IMR-90 (cell line): ENCODE results near the gene ZNF296. TPM values are rescaled to one million over a fixed set of nuclear protein-coding genes. Genes with fewer than 3 reads are reported as not detected.
A peak's percentile ranks its signal among the peaks of the same experiment; 100 is the strongest.

ENCODE experiments used
- ATAC-seq: fragments of 200-7000 bp; cut with Tn5 transposase; 2 replicates; pipeline ENCODE4 v1.9.1; 2020; ENCODE audit warnings: low read depth, mild to moderate bottlenecking, moderate library complexity
- BruUV-seq: library from RNA; stranded (reverse); fragments of 400-500 nt; replicated peaks from 2 replicates; lab custom pipeline; 2021; lab: Mats Ljungman, UMichigan
- CTCF ChIA-PET: fragments of 300-600 bp; formaldehyde crosslinking; extraction: SDS; loops from one replicate; lab custom pipeline; 2021; ENCODE audit warnings: antibody characterized with exemption; lab: Yijun Ruan, JAX
- POLR2A ChIA-PET: fragments of 300-600 bp; sonication (Branson Sonifier 250); formaldehyde crosslinking; loops from one replicate; lab custom pipeline; 2022; ENCODE audit warnings: antibody characterized with exemption; ENCODE audit not compliant: unreplicated experiment; lab: Charles Lee
- DNase-seq: peaks from one replicate; pipeline ENCODE4 v3.0.0; 2013
- H2AFZ ChIP-seq: replicated peaks from 2 replicates; pipeline ENCODE3; 2013; ENCODE audit warnings: low read length, mild to moderate bottlenecking; ENCODE audit not compliant: poor library complexity
- H2AK5ac ChIP-seq: 2 replicates; pipeline ENCODE4 v1.6.1; 2013; ENCODE audit warnings: low read depth, low read length, inconsistent platforms
- H2AK9ac ChIP-seq: replicated peaks from 2 replicates; pipeline ENCODE3; 2013; ENCODE audit warnings: mild to moderate bottlenecking, low read depth, low read length, moderate library complexity; ENCODE audit not compliant: poor library complexity
- H2BK120ac ChIP-seq: 2 replicates; pipeline ENCODE4 v1.6.1; 2013; ENCODE audit warnings: low read depth, low read length, inconsistent platforms
- H2BK15ac ChIP-seq: 3 replicates; pipeline ENCODE4 v1.6.1; 2013; ENCODE audit warnings: low read depth, low read length, inconsistent platforms
- H2BK20ac ChIP-seq: 2 replicates; pipeline ENCODE4 v1.6.1; 2013; ENCODE audit warnings: low read depth, mild to moderate bottlenecking, inconsistent platforms, low read length, moderate library complexity
- H2BK5ac ChIP-seq: 2 replicates; pipeline ENCODE4 v1.6.1; 2013; ENCODE audit warnings: mild to moderate bottlenecking, low read depth, low read length, inconsistent platforms; ENCODE audit not compliant: poor library complexity, severe bottlenecking
- H3K14ac ChIP-seq: replicated peaks from 2 replicates; pipeline ENCODE4 v1.6.1; 2013; ENCODE audit warnings: low read depth, low read length, inconsistent platforms
- H3K18ac ChIP-seq: 2 replicates; pipeline ENCODE4 v1.6.1; 2013; ENCODE audit warnings: low read depth, low read length, control low read depth
- H3K23ac ChIP-seq: 2 replicates; pipeline ENCODE4 v1.6.1; 2013; ENCODE audit warnings: low read depth, low read length, inconsistent platforms
- H3K27ac ChIP-seq: 2 replicates; pipeline ENCODE4 v1.5.1; 2013; ENCODE audit warnings: mild to moderate bottlenecking, control low read depth, low read length; ENCODE audit not compliant: insufficient read depth
- H3K27me3 ChIP-seq: 2 replicates; pipeline ENCODE4 v1.6.1; 2013; ENCODE audit warnings: low read length; ENCODE audit not compliant: control insufficient read depth, insufficient read depth
- H3K36me3 ChIP-seq: 2 replicates; pipeline ENCODE4 v1.6.1; 2013; ENCODE audit warnings: low read length, mixed read lengths; ENCODE audit not compliant: control insufficient read depth, insufficient read depth
- H3K4ac ChIP-seq: 2 replicates; pipeline ENCODE4 v1.6.1; 2013; ENCODE audit warnings: low read depth, low read length, inconsistent platforms
- H3K4me1 ChIP-seq: 2 replicates; pipeline ENCODE4 v1.6.1; 2013; ENCODE audit warnings: low read length, mixed read lengths; ENCODE audit not compliant: control insufficient read depth, insufficient read depth
- H3K4me2 ChIP-seq: 2 replicates; pipeline ENCODE4 v1.6.1; 2013; ENCODE audit warnings: low read depth, mild to moderate bottlenecking, control low read depth, low read length, moderate library complexity
- H3K4me3 ChIP-seq: 2 replicates; pipeline ENCODE4 v1.5.1; 2013; ENCODE audit warnings: low read depth, mild to moderate bottlenecking, control low read depth, low read length, moderate library complexity; ENCODE audit not compliant: insufficient read depth
- H3K56ac ChIP-seq: 2 replicates; pipeline ENCODE4 v1.6.1; 2013; ENCODE audit warnings: low read length, inconsistent platforms; ENCODE audit not compliant: insufficient read depth; ENCODE audit errors: extremely low read depth
- H3K79me1 ChIP-seq, 2 experiments: 2 replicates each; pipeline ENCODE4 v1.6.1; 2013; ENCODE audit warnings: low read length in 2 of 2, inconsistent platforms in 1 of 2, low read depth in 1 of 2
- H3K9ac ChIP-seq: 2 replicates; pipeline ENCODE4 v1.6.1; 2013; ENCODE audit warnings: low read depth, low read length, control low read depth
- H3K9me1 ChIP-seq: 2 replicates; pipeline ENCODE4 v1.6.1; 2013; ENCODE audit warnings: low read length, inconsistent platforms; ENCODE audit not compliant: insufficient read depth
- H3K9me3 ChIP-seq: 2 replicates; pipeline ENCODE4 v1.6.1; 2013; ENCODE audit warnings: low read length; ENCODE audit not compliant: control insufficient read depth, insufficient read depth
- H4K20me1 ChIP-seq: 2 replicates; pipeline ENCODE4 v1.6.1; 2013; ENCODE audit warnings: low read length, inconsistent platforms; ENCODE audit not compliant: insufficient read depth
- H4K5ac ChIP-seq: 2 replicates; pipeline ENCODE4 v1.6.1; 2013; ENCODE audit warnings: mild to moderate bottlenecking, low read depth, low read length, control low read depth
- H4K8ac ChIP-seq, 2 experiments: 2 replicates each; pipeline ENCODE4 v1.6.1; 2013; ENCODE audit warnings: low read depth in 2 of 2, low read length in 2 of 2, control low read depth in 1 of 2, inconsistent platforms in 1 of 2
- H4K91ac ChIP-seq: 2 replicates; pipeline ENCODE4 v1.6.1; 2013; ENCODE audit warnings: low read depth, low read length, inconsistent platforms; ENCODE audit not compliant: insufficient read depth
- BHLHE40 ChIP-seq: fragments of 150-350 bp; IDR thresholded peaks from 2 replicates; pipeline ENCODE4 v1.6.1; 2016; ENCODE audit warnings: mild to moderate bottlenecking, low read depth, low read length
- CEBPB ChIP-seq: IDR thresholded peaks from 2 replicates; pipeline ENCODE4 v1.6.1; 2012; ENCODE audit warnings: low read depth, low read length, improper control_type of control experiment
- CHD1 ChIP-seq: IDR thresholded peaks from 2 replicates; pipeline ENCODE4 v1.6.1; 2012; ENCODE audit warnings: low read depth, low read length, improper control_type of control experiment
- FOS ChIP-seq: fragments of 150-350 bp; IDR thresholded peaks from 2 replicates; pipeline ENCODE4 v1.6.1; 2016; ENCODE audit warnings: low read depth, low read length
- MAFK ChIP-seq: IDR thresholded peaks from 2 replicates; pipeline ENCODE4 v1.6.1; 2012; ENCODE audit warnings: low read depth, low read length, improper control_type of control experiment
- MAZ ChIP-seq: IDR thresholded peaks from 2 replicates; pipeline ENCODE4 v1.6.1; 2012; ENCODE audit warnings: low read depth, mild to moderate bottlenecking, low read length, improper control_type of control experiment, moderate library complexity, borderline replicate concordance
- MXI1 ChIP-seq: IDR thresholded peaks from 2 replicates; pipeline ENCODE4 v1.6.1; 2012; ENCODE audit warnings: low read depth, mild to moderate bottlenecking, low read length, moderate library complexity, borderline replicate concordance
- NFE2L2 ChIP-seq: fragments of 150-350 bp; IDR thresholded peaks from 2 replicates; pipeline ENCODE4 v1.6.1; 2016; ENCODE audit warnings: low read depth, mild to moderate bottlenecking, low read length
- POLR2A ChIP-seq: IDR thresholded peaks from 2 replicates; pipeline ENCODE4 v1.6.1; 2012; ENCODE audit warnings: mild to moderate bottlenecking, low read depth, low read length
- RAD21 ChIP-seq: IDR thresholded peaks from 2 replicates; pipeline ENCODE4 v1.6.1; 2012; ENCODE audit warnings: low read length, improper control_type of control experiment
- RCOR1 ChIP-seq: IDR thresholded peaks from 2 replicates; pipeline ENCODE4 v1.6.1; 2012; ENCODE audit warnings: mild to moderate bottlenecking, low read length, improper control_type of control experiment; ENCODE audit not compliant: insufficient replicate concordance
- RFX5 ChIP-seq: IDR thresholded peaks from 2 replicates; pipeline ENCODE4 v1.8.0; 2012; ENCODE audit warnings: low read depth, mild to moderate bottlenecking, low read length, moderate library complexity
- WGBS, 2 experiments: methylation state at CpG; one replicate each; pipeline versions ENCODE4 v1.1.5 to v1.1.7; 2013; ENCODE audit warnings: missing lambda C conversion rate in 2 of 2; ENCODE audit not compliant: insufficient read length in 1 of 2; ENCODE audit errors: extremely low coverage in 2 of 2; 5-methylcytosine and 5-hydroxymethylcytosine counted together
- dilution Hi-C: fragments of 300-500 bp; cut with HindIII; formaldehyde crosslinking; loops from one replicate; pipeline ENCODE4 v1.14.3; 2018; ENCODE audit warnings: low sequenced_read_pairs; ENCODE audit not compliant: unreplicated experiment
- in situ Hi-C: fragments of 300-500 bp; cut with MboI; formaldehyde crosslinking; loops from 3 replicates; pipeline ENCODE4 v1.14.3; 2019; ENCODE audit warnings: low sequenced_read_pairs, inconsistent platforms, mixed read lengths
- intact Hi-C: fragments of 100-400 bp; cut with micrococcal nuclease; formaldehyde crosslinking; loops from 2 replicates; pipeline ENCODE4 v1.10.0; 2022
- polyA plus RNA-seq, 3 experiments: library from polyadenylated mRNA; depleted of rRNA; stranded (reverse); fragments of >200 nt; gene quantifications; 2 replicates each; pipeline ENCODE4 v1.2.3, GENCODE V29; 2012; ENCODE audit warnings: low replicate concordance in 1 of 3
- total RNA-seq: library from RNA; depleted of rRNA; stranded (reverse); fragments of >200 nt; gene quantifications from 2 replicates; pipeline ENCODE4 v1.2.3, GENCODE V29; 2012
- TF ChIP-seq, protein P1 (sequence below): conservative IDR thresholded peaks from 2 replicates; pipeline ENCODE4 v1.5.1; 2012; ENCODE audit warnings: mild to moderate bottlenecking, low read depth, low read length, improper control_type of control experiment
- TF ChIP-seq, protein P2 (sequence below): fragments of 150-350 bp; IDR thresholded peaks from 2 replicates; pipeline ENCODE4 v1.6.1; 2017; ENCODE audit warnings: mild to moderate bottlenecking, antibody characterized with exemption, low read length, low read depth

The ZNF296 gene
- total and polyA plus RNA-seq, 2 of the 4 experiments (the other 2 are of a cell fraction) = 0.10 TPM; not detected in 1

DNA sequence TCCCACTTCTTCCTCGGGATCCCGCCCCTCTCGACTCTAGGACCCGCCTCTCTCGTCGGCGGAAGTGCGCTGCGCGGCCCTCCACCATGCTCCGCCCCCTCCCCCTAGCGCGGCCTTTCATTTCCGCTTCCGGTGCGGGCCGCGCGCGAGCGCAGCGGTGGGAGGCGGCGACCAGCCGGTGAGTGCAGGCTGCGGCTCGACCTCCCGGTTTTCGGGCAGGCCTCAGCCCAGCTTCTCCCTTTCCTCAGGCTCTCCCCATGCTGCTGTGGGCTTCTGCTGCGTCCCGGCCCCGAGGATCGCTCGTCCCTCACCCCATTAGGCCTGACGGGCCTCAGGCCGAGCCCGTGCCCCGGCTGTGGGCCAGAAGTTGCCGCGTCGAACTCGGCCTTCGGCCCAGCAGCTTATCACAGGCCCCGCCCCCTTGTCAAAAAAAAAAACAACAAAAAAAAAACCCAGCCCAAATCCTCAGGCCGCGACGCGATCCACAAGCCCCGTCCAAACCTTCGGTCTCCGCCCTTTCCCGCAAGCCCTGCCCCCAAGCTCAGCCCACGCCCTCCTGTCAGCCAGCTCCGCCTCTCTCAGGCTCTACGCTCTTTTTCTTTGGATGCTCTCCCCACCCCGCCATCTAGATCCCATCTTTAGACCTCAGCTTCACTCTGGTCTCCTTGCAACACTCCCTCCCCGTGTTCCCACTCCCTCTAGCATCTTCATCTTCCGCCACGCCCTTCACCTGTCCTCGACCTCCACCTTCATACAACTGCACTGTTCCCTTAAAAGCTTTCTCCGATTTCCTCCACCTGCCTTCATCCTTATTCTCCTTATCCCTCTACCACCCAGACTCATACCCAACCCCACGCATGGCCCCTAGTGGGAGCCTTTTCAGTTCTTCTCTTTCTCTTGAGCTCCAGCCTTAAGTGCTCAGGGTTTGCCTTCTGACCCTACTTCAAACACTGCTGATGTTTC lies 37.1 kb downstream of the ZNF296 start, which contains the start of gene CLASRP:
CLASRP (plus strand) TSS at position 115 of the 963 bp plus-strand sequence. CDS start 1,168 bp downstream, outside the sequence.
- Histone ChIP-seq H3K18ac (peak within 1 kb of the TSS; percentile 76; the same call in 1 of the 2 replicates), H3K9ac (peak within 1 kb of the TSS; percentile 95), H3K9me1 (peaks cover 14% of the 10 kb centered on the region), H2BK15ac (no peak within 1 kb of the TSS), H2BK20ac (no peak within 1 kb of the TSS), H3K4me2 (peak within 1 kb of the TSS; percentile 93), H4K5ac (peak within 1 kb of the TSS; percentile 77), H4K91ac (peak within 1 kb of the TSS; percentile 94), H3K79me1 (peaks cover 21 to 37% of the 10 kb centered on the region in 2 experiments), H3K14ac (peak within 1 kb of the TSS; percentile 91), H3K56ac (peak within 1 kb of the TSS; percentile 85), H3K4ac (peak within 1 kb of the TSS; percentile 88), H4K8ac (peak within 1 kb of the TSS; percentile 75 to 97), H2BK120ac (no peak within 1 kb of the TSS), H2AK9ac (peak within 1 kb of the TSS; percentile 100), H3K36me3 (peaks cover 35% of the 10 kb centered on the region), H3K9me3 (no peaks in the 10 kb centered on the region), H3K27me3 (no peaks in the 10 kb centered on the region), H3K4me1 (peaks cover 11% of the 10 kb centered on the region), H3K23ac (peak within 1 kb of the TSS; percentile 76), H3K4me3 (peak within 1 kb of the TSS; percentile 91), H4K20me1 (peaks cover 45% of the 10 kb centered on the region), H2AK5ac (peak within 1 kb of the TSS; percentile 94), H3K27ac (peak within 1 kb of the TSS; percentile 95), H2BK5ac (peak within 1 kb of the TSS; percentile 82), H2AFZ (peak within 1 kb of the TSS; percentile 96)
- POLR2A ChIA-PET = interaction anchor here (0.6 to 1.0 kb wide), 4 partner anchors 15 to 325 kb away, joined by 3 to 8 read pairs (median 6); partner anchors contain the start of gene TRAPPC6A
- intact Hi-C loops = no loop called here
- dilution Hi-C loops = no loop called here
- TSS peak; percentile 56 for BruUV-seq
- DNase-seq (peak; percentile 86), ATAC-seq (peak; percentile 94)
- WGBS, 2 experiments = 5% methylated on average over 37 of the region's 62 CpGs; no CpG with 5 or more reads in 1 of the 2 experiments
- in situ Hi-C loops = no loop called here
- CTCF ChIA-PET = interaction anchor here (0.9 kb wide), 1 partner anchor 20 kb away, joined by 5 read pairs; no protein-coding TSS in a partner anchor
- TF ChIP-seq RFX5 = no peak
- peak; percentile 94 for TF ChIP-seq POLR2A
- no peak for TF ChIP-seq RAD21
- peak; percentile 15; the same call in 1 of the 2 replicates for TF ChIP-seq BHLHE40
- TF ChIP-seq, protein P1, sequence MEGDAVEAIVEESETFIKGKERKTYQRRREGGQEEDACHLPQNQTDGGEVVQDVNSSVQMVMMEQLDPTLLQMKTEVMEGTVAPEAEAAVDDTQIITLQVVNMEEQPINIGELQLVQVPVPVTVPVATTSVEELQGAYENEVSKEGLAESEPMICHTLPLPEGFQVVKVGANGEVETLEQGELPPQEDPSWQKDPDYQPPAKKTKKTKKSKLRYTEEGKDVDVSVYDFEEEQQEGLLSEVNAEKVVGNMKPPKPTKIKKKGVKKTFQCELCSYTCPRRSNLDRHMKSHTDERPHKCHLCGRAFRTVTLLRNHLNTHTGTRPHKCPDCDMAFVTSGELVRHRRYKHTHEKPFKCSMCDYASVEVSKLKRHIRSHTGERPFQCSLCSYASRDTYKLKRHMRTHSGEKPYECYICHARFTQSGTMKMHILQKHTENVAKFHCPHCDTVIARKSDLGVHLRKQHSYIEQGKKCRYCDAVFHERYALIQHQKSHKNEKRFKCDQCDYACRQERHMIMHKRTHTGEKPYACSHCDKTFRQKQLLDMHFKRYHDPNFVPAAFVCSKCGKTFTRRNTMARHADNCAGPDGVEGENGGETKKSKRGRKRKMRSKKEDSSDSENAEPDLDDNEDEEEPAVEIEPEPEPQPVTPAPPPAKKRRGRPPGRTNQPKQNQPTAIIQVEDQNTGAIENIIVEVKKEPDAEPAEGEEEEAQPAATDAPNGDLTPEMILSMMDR = no peak
- TF ChIP-seq NFE2L2 = no peak
- TF ChIP-seq CEBPB = no peak
- TF ChIP-seq RCOR1 = no peak
- TF ChIP-seq CHD1 = no peak
- TF ChIP-seq FOS = no peak
- peak; percentile 8; the same call in 1 of the 2 replicates for TF ChIP-seq MXI1
- peak; percentile 95 for TF ChIP-seq MAZ
- TF ChIP-seq, protein P2, sequence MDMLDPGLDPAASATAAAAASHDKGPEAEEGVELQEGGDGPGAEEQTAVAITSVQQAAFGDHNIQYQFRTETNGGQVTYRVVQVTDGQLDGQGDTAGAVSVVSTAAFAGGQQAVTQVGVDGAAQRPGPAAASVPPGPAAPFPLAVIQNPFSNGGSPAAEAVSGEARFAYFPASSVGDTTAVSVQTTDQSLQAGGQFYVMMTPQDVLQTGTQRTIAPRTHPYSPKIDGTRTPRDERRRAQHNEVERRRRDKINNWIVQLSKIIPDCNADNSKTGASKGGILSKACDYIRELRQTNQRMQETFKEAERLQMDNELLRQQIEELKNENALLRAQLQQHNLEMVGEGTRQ = no peak
- no peak for TF ChIP-seq MAFK
